Endothelial cell (in vitro differentiated cells): Measurements from ENCODE around the gene HS3ST5. TPM values are rescaled to one million over a fixed set of nuclear protein-coding genes. Genes with fewer than 3 reads are reported as not detected.

Experiments
- DNase-seq: peaks from one replicate; pipeline ENCODE4 v3.0.0; 2021; ENCODE audit warnings: low spot score
- H3K27ac Mint-ChIP-seq: one replicate; pipeline ENCODE4 v1.8.0; 2021; ENCODE audit warnings: mixed read lengths, inconsistent platforms; ENCODE audit not compliant: unreplicated experiment
- H3K27me3 Mint-ChIP-seq: one replicate; pipeline ENCODE4 v1.8.0; 2021; ENCODE audit warnings: mild to moderate bottlenecking, moderate library complexity, mixed read lengths, inconsistent platforms; ENCODE audit not compliant: unreplicated experiment
- H3K36me3 Mint-ChIP-seq: one replicate; pipeline ENCODE4 v1.8.0; 2021; ENCODE audit warnings: mild to moderate bottlenecking, low read depth, mixed read lengths, inconsistent platforms; ENCODE audit not compliant: unreplicated experiment
- H3K4me1 Mint-ChIP-seq: one replicate; pipeline ENCODE4 v1.8.0; 2021; ENCODE audit warnings: mild to moderate bottlenecking, mixed read lengths, inconsistent platforms; ENCODE audit not compliant: unreplicated experiment
- H3K4me3 Mint-ChIP-seq: one replicate; pipeline ENCODE4 v1.8.0; 2021; ENCODE audit warnings: mild to moderate bottlenecking, mixed read lengths, inconsistent platforms; ENCODE audit not compliant: unreplicated experiment
- H3K9me3 Mint-ChIP-seq: one replicate; pipeline ENCODE4 v1.8.0; 2021; ENCODE audit warnings: mixed read lengths, inconsistent platforms; ENCODE audit not compliant: unreplicated experiment
- total RNA-seq: library from RNA; stranded (reverse); fragmentation: NEBNext Ultra II Directional; extraction: Animal tissue kit (Norgen Biotek cat#: 25700); gene quantifications from one replicate; pipeline ENCODE4 v1.2.1, GENCODE V29; 2021; ENCODE audit not compliant: unreplicated experiment
- TF ChIP-seq, protein P1 (sequence below): fragments of 200-600 bp; sonication (generic); IDR thresholded peaks from one replicate; pipeline ENCODE4 v1.5.0; 2021; ENCODE audit warnings: antibody characterized with exemption; ENCODE audit not compliant: unreplicated experiment

HS3ST5 gene
- total RNA-seq, 1 donor from 2014 or later: 0.51 TPM

DNA sequence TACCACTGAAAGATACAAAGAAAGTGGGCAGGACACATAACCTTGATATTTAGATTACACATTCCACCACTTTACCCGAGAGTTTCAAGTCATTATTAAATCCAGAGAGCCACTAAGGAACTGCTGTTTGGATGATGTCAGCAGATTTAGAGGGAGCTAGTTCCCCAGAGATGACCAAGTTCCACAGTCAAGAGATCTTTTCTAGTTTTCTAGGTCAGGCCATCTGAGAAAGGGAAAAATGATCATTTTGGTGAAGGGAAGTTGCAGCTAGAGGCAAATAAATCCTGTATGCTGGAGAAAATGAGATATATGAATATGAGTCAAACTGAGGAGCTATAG, 147.8 kb downstream of the HS3ST5 start:
- Mint-ChIP-seq H3K27ac (no peak overlapping the region), H3K4me3 (no peak overlapping the region), H3K36me3 (no peaks in the 10 kb centered on the region), H3K4me1 (peaks cover 10% of the 10 kb centered on the region), H3K27me3 (no peaks in the 10 kb centered on the region), H3K9me3 (no peaks in the 10 kb centered on the region)
- DNase-seq: no peak
- TF ChIP-seq, protein P1, sequence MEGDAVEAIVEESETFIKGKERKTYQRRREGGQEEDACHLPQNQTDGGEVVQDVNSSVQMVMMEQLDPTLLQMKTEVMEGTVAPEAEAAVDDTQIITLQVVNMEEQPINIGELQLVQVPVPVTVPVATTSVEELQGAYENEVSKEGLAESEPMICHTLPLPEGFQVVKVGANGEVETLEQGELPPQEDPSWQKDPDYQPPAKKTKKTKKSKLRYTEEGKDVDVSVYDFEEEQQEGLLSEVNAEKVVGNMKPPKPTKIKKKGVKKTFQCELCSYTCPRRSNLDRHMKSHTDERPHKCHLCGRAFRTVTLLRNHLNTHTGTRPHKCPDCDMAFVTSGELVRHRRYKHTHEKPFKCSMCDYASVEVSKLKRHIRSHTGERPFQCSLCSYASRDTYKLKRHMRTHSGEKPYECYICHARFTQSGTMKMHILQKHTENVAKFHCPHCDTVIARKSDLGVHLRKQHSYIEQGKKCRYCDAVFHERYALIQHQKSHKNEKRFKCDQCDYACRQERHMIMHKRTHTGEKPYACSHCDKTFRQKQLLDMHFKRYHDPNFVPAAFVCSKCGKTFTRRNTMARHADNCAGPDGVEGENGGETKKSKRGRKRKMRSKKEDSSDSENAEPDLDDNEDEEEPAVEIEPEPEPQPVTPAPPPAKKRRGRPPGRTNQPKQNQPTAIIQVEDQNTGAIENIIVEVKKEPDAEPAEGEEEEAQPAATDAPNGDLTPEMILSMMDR: no peak

DNA sequence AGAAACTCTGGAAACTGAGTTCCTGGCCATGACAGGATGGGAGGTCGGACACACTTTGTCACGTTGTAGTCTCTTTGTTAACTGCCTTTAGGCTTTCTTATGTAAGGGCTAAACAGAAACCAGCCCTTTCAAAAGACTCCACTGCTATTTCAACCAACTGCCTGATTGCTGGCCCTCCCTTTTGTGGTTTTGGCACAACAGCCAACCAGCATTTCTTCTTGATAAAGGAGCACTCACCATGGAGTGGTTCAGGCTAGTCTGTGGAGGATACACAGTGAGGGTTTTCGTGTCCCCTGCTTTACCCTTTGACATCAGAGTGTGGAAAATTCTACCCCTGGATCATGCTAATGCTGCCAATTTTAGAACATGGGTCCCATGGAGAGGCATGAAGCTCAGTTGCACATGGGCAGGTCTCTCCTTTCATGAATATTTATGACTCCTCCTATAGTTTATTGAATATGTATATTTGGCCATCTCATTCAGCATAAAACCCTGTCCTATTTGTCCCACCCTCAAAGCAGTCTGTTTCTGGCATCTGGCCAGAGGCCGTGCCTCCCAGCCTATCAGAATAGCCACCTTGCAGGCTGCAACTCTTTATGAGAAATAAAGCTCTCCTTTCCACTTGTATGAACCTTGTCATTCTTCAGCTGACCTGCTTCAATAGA, 148.3 kb downstream of the HS3ST5 start:
- no peak overlapping the region for H3K27ac Mint-ChIP-seq
- DNase-seq: no peak
- H3K4me3 Mint-ChIP-seq: no peak overlapping the region
- TF ChIP-seq, protein P1: no peak
- no peaks in the 10 kb centered on the region for H3K36me3 Mint-ChIP-seq
- no peaks in the 10 kb centered on the region for H3K27me3 Mint-ChIP-seq
- no peaks in the 10 kb centered on the region for H3K9me3 Mint-ChIP-seq
- H3K4me1 Mint-ChIP-seq: peaks cover 15% of the 10 kb centered on the region

DNA sequence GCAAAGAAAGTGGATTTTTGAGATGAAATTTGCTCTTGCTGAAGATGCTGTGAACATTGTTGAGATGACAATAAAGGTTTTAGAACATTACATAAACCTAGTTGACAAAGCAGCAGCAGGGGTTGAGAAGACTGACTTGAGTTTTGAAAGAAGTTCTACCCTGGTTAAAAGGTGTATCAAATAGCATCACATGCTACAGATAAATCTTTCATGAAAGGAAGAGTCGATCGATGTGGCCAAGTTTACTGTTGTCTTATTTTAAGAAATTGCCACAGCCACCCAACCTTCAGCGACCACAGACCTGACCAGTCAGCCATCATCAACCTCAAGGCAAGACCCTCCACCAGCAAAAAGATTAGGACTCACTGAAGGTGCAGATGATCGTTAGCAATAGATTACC, 155.3 kb downstream of the HS3ST5 start:
- H3K36me3 Mint-ChIP-seq: no peaks in the 10 kb centered on the region
- no peaks in the 10 kb centered on the region for H3K9me3 Mint-ChIP-seq
- no peaks in the 10 kb centered on the region for H3K27me3 Mint-ChIP-seq
- TF ChIP-seq, protein P1: no peak
- no peak overlapping the region for H3K4me3 Mint-ChIP-seq
- H3K4me1 Mint-ChIP-seq: peaks cover 9% of the 10 kb centered on the region
- DNase-seq: no peak
- no peak overlapping the region for H3K27ac Mint-ChIP-seq

DNA sequence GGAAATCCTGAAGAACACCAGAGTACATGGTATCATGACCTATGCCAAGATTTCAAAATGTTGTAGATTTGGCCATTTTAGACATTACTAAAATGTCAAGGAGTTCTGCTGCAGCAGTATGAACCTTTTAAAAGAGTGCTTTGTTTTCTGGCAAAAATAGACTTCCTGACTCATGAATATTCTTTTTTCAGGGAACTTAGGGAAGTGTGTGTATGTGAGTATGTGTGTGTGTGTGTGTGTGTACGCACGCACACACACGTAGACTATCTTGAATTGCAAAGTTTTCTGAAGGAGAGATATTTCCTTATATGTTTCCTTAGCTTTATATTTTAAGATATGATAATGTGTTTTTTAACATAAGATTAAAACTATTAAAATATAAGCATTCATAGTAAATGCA, 161.2 kb downstream of the HS3ST5 start:
- Mint-ChIP-seq H3K9me3 (no peaks in the 10 kb centered on the region), H3K27ac (no peak overlapping the region), H3K4me1 (peaks cover 16% of the 10 kb centered on the region), H3K36me3 (no peaks in the 10 kb centered on the region), H3K4me3 (no peak overlapping the region), H3K27me3 (no peaks in the 10 kb centered on the region)
- TF ChIP-seq, protein P1: no peak
- no peak for DNase-seq

DNA sequence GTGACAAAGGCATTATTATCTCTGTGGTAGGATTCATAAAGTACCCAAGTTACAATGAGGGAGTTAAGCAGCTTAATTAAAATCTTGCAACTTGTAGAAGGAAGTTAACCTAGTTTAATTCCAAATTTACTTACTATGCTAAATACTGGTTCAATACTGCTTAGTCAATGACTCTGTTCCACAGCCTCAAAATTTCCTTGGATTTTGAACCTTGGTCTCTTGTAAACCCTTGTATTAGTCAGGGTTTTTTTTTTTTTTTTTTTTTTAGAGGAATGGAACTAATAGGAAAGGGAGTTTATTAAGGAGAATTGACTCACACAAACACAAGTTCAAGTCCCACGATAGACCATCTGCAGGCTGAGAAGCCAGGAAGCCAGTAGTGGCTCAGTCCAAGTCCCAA, 163.4 kb downstream of the HS3ST5 start:
- H3K27ac Mint-ChIP-seq: no peak overlapping the region
- H3K9me3 Mint-ChIP-seq: no peaks in the 10 kb centered on the region
- H3K4me1 Mint-ChIP-seq: peaks cover 24% of the 10 kb centered on the region
- no peak for DNase-seq
- no peak overlapping the region for H3K4me3 Mint-ChIP-seq
- no peaks in the 10 kb centered on the region for H3K36me3 Mint-ChIP-seq
- no peaks in the 10 kb centered on the region for H3K27me3 Mint-ChIP-seq
- TF ChIP-seq, protein P1: no peak
